ENCODE measurements around the gene PDE4C.

The PDE4C gene

DNA sequence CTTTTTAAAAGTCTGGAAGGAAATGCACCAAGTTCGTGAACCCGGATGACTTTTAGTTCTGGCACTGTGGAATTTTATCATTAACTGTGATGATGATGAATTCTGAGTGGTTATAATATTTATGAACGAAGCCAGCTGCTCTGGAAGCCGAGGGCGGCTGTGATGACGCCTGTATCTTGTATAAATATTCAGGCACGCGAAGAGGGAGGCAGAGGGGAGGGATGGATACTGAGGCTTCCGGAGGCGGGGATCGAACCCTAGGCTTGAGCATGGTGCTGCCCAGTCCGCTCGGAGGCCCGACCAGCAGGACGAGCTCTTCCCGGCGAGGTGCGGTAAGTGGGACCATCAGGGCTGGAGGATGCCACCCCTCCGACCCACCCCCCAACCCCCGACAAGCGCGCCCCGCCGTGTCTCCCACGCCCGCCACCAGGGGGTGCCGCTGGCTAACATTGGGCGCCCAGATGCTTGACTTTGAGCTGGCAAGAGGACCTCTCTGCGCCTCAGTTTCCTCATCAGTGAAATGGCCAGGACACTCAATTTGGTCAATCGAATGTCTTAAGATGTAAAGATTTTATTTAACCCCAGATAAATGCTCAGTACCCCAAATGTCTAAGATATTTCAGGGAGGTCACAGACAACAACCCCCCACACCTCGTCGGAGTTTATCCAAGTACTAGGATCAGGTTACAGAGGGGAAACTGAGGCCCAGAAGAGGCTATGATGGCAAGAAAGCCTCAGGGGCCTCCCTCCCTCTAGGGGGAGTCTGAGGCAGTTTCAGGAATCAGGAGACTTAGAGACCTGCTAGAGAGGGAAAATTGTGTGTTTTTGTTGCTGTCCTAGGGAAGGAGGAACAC is 17.9 kb downstream of the PDE4C start:
- peak; percentile 61 for DNase-seq (ENCODE audit: extremely low read depth, low read depth)
- TF ChIP-seq, protein P1, sequence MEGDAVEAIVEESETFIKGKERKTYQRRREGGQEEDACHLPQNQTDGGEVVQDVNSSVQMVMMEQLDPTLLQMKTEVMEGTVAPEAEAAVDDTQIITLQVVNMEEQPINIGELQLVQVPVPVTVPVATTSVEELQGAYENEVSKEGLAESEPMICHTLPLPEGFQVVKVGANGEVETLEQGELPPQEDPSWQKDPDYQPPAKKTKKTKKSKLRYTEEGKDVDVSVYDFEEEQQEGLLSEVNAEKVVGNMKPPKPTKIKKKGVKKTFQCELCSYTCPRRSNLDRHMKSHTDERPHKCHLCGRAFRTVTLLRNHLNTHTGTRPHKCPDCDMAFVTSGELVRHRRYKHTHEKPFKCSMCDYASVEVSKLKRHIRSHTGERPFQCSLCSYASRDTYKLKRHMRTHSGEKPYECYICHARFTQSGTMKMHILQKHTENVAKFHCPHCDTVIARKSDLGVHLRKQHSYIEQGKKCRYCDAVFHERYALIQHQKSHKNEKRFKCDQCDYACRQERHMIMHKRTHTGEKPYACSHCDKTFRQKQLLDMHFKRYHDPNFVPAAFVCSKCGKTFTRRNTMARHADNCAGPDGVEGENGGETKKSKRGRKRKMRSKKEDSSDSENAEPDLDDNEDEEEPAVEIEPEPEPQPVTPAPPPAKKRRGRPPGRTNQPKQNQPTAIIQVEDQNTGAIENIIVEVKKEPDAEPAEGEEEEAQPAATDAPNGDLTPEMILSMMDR (IDR thresholded peaks at IDR 0.05; ENCODE audit: low read depth, low read length): peak; percentile 43

DNA sequence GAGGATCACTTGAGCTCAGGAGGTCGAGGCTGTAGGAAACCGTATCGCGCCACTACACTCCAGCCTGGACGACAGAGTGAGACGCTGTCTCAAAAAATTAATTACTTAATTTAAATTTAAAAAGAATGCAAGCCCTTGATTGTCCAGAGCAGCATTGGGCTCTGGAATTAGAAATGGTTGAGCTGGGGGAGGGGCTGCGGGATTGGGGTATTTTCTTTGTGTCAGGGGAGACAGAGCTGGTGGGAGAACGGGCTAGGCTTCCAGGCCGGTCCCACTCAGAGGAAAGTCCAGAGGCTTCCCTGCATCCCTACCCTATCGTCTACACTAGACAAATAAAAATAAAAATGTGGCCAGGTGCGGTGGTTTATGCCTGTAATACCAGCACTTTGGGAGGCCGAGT is 20.2 kb downstream of the PDE4C start:
- no peak for DNase-seq (ENCODE audit: extremely low read depth, low read depth)
- TF ChIP-seq, protein P1 (IDR thresholded peaks at IDR 0.05; ENCODE audit: low read depth, low read length): no peak

DNA sequence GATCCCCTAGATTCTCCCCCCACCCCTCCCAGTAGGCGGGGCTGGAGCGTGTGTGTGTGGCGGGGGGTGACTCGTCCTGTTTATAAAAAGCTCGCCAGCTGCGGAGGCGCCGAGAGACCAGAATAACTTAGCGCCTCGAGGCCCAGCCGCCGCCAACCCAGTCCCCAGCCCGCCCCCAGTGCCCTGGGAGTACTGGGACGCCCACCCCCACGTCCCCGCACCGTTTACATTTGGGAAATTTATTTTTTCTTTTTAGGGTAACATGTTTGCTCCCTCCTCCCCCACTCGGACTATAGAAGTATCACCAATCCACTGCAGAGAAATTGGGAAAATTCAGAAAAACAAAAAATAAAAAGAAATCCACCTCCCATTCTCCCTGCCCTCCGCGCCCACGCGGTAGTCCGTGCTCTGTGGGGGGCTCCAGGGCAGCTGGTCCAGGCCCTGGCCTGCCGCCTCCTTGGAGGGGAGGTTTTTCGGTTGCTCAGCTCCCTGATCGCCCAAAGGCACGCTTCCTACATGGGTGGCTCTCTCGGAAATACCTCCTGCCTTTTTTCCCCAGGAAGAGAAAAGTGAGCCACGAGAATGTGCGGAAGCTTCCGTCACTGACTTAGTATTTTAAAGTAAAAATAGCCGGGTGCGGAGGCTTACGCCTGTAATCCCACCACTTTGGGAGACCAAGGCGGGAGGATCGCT is 20.9 kb downstream of the PDE4C start:
- peak; percentile 55 for DNase-seq (ENCODE audit: extremely low read depth, low read depth)
- TF ChIP-seq, protein P1 (IDR thresholded peaks at IDR 0.05; ENCODE audit: low read depth, low read length): no peak

DNA sequence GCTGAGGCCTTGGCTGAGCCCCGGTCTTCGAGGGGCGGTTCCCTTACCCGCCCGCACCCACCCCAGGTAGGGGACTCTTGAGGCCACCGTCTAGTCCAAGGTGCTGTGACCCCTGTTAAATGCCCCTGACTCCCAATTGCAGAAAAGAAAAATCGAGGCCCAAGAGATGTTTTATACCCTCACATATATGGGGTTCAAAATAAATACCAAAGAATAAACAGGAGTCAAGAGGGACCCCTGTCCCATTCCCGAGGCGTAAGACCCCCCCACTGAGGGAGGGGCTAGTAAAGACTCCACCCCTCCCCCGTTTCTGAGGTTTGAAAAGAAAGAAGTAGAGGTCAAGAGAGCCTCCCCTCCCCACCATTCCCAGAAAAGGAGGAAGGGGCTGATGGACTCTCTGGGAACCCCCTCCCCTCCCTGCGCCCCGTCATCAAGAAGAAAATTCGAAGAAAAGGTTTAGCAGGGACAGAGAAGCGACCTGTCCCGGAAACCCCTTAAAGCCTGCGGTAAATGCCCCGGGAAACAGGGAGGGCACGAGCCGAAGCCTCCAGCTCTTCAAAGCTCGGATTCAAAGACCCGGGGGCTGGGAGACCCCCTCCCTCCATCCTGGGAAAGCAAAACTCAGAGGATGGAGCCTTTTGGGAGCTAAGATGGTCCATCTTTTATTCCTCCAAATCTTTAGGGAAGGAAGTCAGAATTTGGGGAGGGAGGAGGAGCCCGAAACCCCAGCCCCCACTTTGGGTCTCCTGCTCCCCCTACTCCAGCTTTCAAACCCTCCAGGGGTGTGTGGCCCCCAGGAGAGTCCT is 21.6 kb downstream of the PDE4C start:
- TF ChIP-seq, protein P1 (IDR thresholded peaks at IDR 0.05; ENCODE audit: low read depth, low read length): no peak
- DNase-seq (ENCODE audit: extremely low read depth, low read depth): no peak

DNA sequence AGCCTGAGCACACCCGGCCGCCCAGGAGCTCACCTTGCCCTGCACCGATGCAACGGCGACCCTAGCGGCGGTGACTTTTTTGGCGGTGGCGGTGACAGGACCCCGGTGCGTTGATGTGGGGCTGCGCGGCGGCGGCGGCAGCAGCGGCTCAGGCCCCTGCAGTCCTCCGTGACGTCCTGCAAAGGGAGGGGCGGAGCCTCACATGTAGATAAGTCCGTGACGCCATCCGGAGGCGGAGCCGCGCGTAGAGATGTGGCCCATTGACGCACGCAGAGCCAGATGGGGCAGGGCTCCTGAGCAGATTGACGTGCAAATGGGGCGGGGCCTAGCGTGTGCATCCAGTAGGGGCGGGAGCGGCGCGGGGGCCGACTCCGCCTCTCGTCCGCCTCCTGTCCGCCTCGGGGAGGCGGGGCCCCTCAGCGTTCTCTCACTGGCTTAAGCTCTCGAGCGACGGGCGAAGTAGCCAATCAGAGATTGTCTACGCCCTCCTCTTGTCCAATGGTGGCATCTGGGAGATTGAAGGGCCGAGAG is 22.3 kb downstream of the PDE4C start, which contains the start of gene RAB3A:
RAB3A (minus strand) TSS at position 180 of the 531 bp plus-strand sequence. CDS start 1,302 bp downstream, outside the sequence.
- TF ChIP-seq, protein P1 (IDR thresholded peaks at IDR 0.05; ENCODE audit: low read depth, low read length): no peak

DNA sequence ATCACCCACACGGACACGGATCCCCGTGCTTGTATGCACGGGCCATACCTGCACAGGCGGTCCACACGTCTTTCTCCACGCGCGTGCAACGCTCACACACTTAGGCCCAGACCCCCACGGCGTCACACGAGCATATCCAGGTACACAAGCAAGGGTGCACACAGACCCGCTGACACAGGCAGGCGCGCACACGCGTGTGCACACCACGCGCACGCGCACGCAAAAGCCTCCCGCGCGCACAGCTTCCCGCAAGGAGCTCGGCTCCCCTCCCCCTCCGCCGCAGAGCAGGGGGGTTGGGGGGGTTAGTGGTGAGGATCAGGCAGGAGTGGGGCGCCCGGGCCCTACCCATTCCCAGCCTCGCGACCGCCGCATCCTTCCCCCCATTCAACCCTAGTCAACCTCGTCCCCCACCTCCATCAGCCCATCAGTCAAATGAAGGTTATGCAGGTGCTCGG is 22.8 kb downstream of the PDE4C start:
- no peak for DNase-seq (ENCODE audit: extremely low read depth, low read depth)
- TF ChIP-seq, protein P1 (IDR thresholded peaks at IDR 0.05; ENCODE audit: low read depth, low read length): no peak

More for the DNA sequence above, 22.3 kb downstream of the PDE4C start, which contains the start of gene RAB3A:
- DNase-seq (ENCODE audit: extremely low read depth, low read depth): peak; percentile 100

All from AG09319 (cell line).